Inflammatory macrophage (primary cell): ENCODE measurements around the gene EXOC6.
A peak's percentile ranks its signal among the peaks of the same experiment; 100 is the strongest.

Experiments
- DNase-seq, 2 donors: peaks; one replicate each; pipeline ENCODE4 v3.0.0-alpha.2; 2020 to 2022

Gene EXOC6

GRCh38 chr10:93028883-93029282 is 180.6 kb downstream of the EXOC6 start:
- no peak for DNase-seq

- DNase-seq = no peak
Observed at GRCh38 chr10:93030409-93030808, 182.1 kb downstream of the EXOC6 start.

- no peak for DNase-seq
Observed at GRCh38 chr10:93032105-93032808, 183.9 kb downstream of the EXOC6 start.

- no peak for DNase-seq
Observed at GRCh38 chr10:93032809-93033137, 184.5 kb downstream of the EXOC6 start.

- no peak for DNase-seq
Observed at GRCh38 chr10:93034426-93034825, 186.1 kb downstream of the EXOC6 start.

GRCh38 chr10:93039110-93039509 is 190.8 kb downstream of the EXOC6 start:
- no peak for DNase-seq

- peak; percentile 27 to 35 for DNase-seq
Observed at GRCh38 chr10:93039721-93040120, 191.4 kb downstream of the EXOC6 start.

- no peak for DNase-seq
Observed at GRCh38 chr10:93054486-93054885, 206.2 kb downstream of the EXOC6 start.

- DNase-seq = no peak
Observed at GRCh38 chr10:93058139-93058538, 209.8 kb downstream of the EXOC6 start.

- no peak for DNase-seq
Observed at GRCh38 chr10:93059975-93060886, 211.9 kb downstream of the EXOC6 start, which contains the start of gene CYP26C1. TSS of gene CYP26C1 (plus strand) at chr10:93060798. CDS start at chr10:93061264, 466 bp downstream.

GRCh38 chr10:93060887-93061593 is 212.7 kb downstream of the EXOC6 start:
- DNase-seq = no peak

GRCh38 chr10:93061594-93062513 is 213.5 kb downstream of the EXOC6 start:
- no peak for DNase-seq

- peak; percentile 26 to 48 for DNase-seq
Observed at GRCh38 chr10:93062514-93063143, 214.3 kb downstream of the EXOC6 start.

- no peak for DNase-seq
Observed at GRCh38 chr10:93063144-93063976, 215.0 kb downstream of the EXOC6 start.

GRCh38 chr10:93063977-93064660 is 215.8 kb downstream of the EXOC6 start:
- DNase-seq = no peak

GRCh38 chr10:93064874-93065660 is 216.7 kb downstream of the EXOC6 start:
- DNase-seq = no peak

- DNase-seq = no peak
Observed at GRCh38 chr10:93065675-93066543, 217.6 kb downstream of the EXOC6 start.

- no peak for DNase-seq
Observed at GRCh38 chr10:93066544-93066913, 218.2 kb downstream of the EXOC6 start.
